ENCODE results near the gene CLCC1. TPM values are rescaled to one million over a fixed set of nuclear protein-coding genes. Genes with fewer than 3 reads are reported as not detected.
A peak's percentile ranks its signal among the peaks of the same experiment; 100 is the strongest.

Gene CLCC1
- total and polyA plus RNA-seq, 2 experiments from 2014 or later = 16.6 to 18.4 TPM

- TF ChIP-seq ETS1 (IDR thresholded peaks at IDR 0.05) = peak; percentile 9; the same call in 1 of the 2 replicates
Measured at GRCh38 chr1:108963052-108963686, at the start of gene CLCC1 (continued).

GRCh38 chr1:109011335-109011734 lies 48.1 kb upstream of the CLCC1 start:
- H3K36me3 ChIP-seq (ENCODE audit: insufficient read depth) = peaks cover 3% of the 10 kb centered on the region; the same call in 1 of the 2 replicates
- Mint-ChIP-seq H3K27ac (no peak overlapping the region), H3K36me3 (ENCODE audit: low read depth) (peaks cover 3% of the 10 kb centered on the region; the same call in 1 of the 3 replicates), H3K4me3 (no peak overlapping the region), H3K9me3 (no peaks in the 10 kb centered on the region), H3K27me3 (ENCODE audit: insufficient read depth, low read depth, poor library complexity) (no peaks in the 10 kb centered on the region), H3K4me1 (no peaks in the 10 kb centered on the region)
- ATAC-seq (no peak), DNase-seq (ENCODE audit: low spot score) (no peak)
- H3F3A ChIP-seq (replicated peaks; ENCODE audit: low read depth) = no peaks in the 10 kb centered on the region
- no peaks in the 10 kb centered on the region for H3K9me2 ChIP-seq (ENCODE audit: insufficient read depth)
- no peak overlapping the region for H2AFZ ChIP-seq
- no peaks in the 10 kb centered on the region for H3K79me2 ChIP-seq (replicated peaks; ENCODE audit: insufficient read depth)
- H3K4me1 ChIP-seq (ENCODE audit: insufficient read depth) = no peaks in the 10 kb centered on the region
- no peaks in the 10 kb centered on the region for H4K20me1 ChIP-seq (replicated peaks; ENCODE audit: insufficient read depth)
- H3K27me3 ChIP-seq (ENCODE audit: insufficient read depth) = no peaks in the 10 kb centered on the region
- no peak overlapping the region for H3K4me3 ChIP-seq
- no peak overlapping the region for H3K4me2 ChIP-seq
- no peak overlapping the region for H3K27ac ChIP-seq (ENCODE audit: low read depth)
- TF ChIP-seq JUNB (IDR thresholded peaks at IDR 0.05; ENCODE audit: unreplicated experiment) (no peak), ZNF114 (CRISPR knock-in tag; IDR thresholded peaks at IDR 0.05) (no peak), EZH2 (IDR thresholded peaks at IDR 0.05; ENCODE audit: low read depth, unreplicated experiment) (no peak), NANOG (IDR thresholded peaks at IDR 0.05; ENCODE audit: borderline replicate concordance) (no peak), REST (IDR thresholded peaks at IDR 0.05; ENCODE audit: unreplicated experiment) (no peak), EZH2phosphoT487 (IDR thresholded peaks at IDR 0.05; ENCODE audit: unreplicated experiment) (no peak), CREB1 (CRISPR knock-in tag; IDR thresholded peaks at IDR 0.05; ENCODE audit: low read depth) (no peak), ZNF331 (CRISPR knock-in tag; IDR thresholded peaks at IDR 0.05; ENCODE audit: low read depth) (no peak), POLR2AphosphoS5 (IDR thresholded peaks at IDR 0.05; ENCODE audit: low read depth) (no peak), ETS1 (IDR thresholded peaks at IDR 0.05) (no peak), ZNF462 (CRISPR knock-in tag; IDR thresholded peaks at IDR 0.05) (no peak), STAT1 (IDR thresholded peaks at IDR 0.05; ENCODE audit: unreplicated experiment) (no peak)

All from GM23338 (cell line).